Stimulated activated CD8-positive, alpha-beta memory T cell treated with anti-CD3 and anti-CD28 coated beads, Interleukin-15, amount 100 ng/mL, for 4 hours (primary cell): ENCODE measurements around the gene DCANP1.

ENCODE experiments used
- DNase-seq, 2 donors: peaks; one replicate each; pipeline ENCODE4 v3.0.0-alpha.2; 2020; ENCODE audit warnings: low read depth in 2 of 2

The DCANP1 gene

DNA sequence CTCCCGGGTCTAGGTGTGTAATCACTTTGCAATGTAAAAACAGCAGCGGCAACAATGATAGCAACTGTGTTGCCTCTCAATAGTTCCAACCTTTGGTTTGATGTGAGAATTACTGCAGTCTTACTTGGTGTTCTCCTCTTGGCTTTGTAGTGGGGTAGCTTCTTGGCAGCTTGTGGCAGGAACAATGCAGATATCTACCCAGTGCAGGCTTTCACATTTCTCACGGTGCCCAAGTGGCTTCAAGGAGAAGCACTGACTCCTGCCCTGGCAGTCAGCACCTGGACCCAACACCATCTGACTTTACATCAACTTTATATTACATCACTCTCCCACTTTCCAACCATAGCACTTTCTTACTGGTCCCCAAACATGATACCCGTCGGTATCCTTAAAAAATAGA, 33.4 kb upstream of the DCANP1 start:
- no peak for DNase-seq

GRCh38 chr5:135478938-135479337, 31.8 kb upstream of the DCANP1 start:
- no peak for DNase-seq

DNA sequence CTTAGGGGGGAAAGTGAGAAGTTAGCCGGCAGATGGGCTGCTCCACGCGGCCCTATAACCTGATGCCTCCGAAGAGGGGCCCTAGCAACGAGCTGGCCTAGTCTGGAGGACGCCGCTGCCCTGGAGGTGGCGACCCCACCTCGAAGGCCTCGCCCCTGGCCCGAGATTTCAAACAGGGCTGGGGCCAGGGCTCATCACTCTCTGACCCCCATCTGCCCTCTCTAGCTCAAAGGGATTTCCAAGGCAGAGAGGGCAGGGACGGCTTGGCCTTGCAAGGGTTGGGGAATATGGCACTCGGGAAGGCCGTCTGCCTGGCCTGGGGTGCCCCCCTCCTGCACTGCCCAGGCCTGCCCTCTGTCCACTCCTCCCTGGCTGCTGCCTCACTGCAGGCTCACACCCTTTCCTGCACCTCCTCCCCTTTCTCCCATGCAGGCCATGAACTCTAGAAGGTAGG, 30.5 kb upstream of the DCANP1 start:
- DNase-seq = no peak

DNA sequence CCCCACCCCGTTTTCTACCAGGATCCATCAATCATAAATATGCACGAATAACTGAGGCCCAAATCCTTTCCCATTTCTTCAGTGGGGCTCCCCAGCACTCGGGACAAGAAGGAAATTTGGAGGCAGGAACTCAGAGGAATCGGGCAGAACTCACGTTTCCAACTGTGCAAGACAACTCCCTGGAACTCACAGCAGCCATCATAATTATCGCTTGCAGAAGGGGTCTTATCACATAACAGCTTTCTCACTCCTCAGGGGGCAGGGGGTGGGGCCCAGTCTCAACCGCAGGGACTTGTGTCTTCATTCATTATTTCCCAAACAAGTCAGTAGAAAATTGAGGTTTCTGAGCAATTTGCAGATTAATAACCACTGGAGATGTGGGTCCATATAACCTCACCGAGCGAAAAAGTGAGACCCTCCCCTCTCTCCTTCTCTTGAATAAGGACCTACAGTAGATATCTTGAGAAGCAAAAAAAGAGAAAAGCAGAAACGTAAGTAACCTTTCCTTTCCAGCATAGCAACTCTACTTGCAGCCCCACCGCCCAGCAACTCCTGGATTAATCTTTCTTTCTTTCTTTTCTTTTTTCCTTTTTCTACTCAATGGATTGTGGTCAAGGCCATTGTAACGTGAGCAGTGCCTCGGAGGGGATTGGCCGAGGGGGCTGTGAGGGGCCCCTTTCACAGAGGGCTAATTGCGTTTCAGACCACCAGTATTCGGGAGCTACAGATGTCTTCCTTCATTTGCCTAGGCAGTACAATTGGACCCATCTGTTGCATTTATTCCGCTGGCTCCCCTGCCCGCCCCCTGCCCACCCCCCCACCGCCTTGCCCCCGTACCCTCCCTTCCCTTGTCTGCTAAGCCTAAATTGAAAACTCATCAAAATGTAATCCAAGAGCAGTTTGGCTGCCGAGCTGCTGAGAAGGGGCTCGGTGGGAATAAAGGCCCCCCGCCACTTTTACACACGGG, 29.8 kb upstream of the DCANP1 start:
- no peak for DNase-seq

DNA sequence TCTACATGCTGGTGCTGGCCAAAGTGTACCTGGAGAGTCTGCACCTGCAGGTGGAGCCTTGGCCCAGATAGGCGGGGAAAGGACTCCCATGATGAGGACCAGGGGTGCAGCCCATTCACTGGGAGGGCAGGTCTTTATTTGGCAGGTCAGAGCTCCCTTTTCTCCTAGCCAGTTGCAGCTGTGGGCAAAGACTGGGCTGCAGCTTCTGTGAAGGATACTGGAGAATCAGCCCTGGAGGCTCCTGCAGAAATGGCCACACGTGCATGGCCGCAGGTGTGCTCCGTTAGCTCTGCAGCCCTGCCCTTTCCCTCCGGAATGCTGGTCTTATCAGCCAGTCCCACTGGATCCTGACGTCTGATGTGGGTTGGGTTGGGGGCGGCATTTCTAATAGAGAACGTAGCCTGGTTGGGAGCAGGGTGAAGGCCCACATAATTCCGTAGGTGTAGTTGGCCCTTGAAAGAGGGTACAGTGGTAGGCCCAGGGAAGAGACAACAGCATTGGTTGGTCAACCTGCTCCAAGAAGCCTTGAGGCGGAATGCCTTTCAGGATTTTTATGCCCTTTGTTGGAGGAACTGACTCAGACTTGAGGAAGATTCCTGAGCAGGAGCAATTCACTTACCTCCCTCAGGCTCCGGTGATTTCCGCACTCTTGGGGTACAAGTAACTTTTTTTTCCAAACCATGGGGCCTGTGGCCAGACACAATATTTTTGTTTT, 27.0 kb upstream of the DCANP1 start:
- no peak for DNase-seq

DNA sequence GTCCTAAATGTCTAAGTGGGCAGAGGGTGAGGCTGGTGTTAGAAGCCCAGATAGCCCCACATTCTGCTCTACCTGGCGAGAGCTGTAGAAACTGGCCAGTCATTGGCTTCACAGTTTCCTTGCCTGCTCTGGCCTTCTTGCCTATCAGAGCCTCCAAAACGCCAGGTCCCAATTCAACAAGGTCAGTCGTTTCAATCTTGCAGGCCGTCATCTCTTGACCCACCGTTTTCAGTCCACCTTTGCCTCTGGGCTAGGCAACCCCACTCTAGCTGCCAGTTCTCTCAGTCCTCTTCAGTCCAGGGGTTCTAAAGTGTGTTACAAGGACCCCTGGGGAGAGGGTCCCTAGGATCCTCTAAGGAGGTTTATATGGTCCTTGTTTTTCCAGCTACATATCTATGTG, 25.0 kb upstream of the DCANP1 start:
- no peak for DNase-seq

GRCh38 chr5:135471726-135472125, 24.6 kb upstream of the DCANP1 start:
- DNase-seq = no peak

DNA sequence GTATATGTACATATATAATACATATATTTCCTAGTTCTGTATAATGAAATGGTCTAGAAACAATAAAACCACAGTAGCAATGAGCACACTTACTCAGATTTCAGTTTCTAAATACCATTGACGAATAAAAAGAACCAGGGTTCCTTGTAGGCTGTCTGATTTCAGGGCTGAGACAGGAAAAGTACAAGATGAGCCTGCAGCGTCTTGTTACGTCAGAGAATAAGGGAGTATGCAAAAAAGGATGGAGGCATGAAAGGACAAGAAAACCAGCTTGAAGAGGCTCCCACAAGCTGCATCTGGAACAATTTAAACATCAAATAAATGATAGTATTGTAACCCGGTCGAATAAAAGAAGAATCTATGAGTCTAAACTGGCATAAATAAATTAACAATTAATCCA, 22.8 kb upstream of the DCANP1 start:
- DNase-seq = no peak

DNA sequence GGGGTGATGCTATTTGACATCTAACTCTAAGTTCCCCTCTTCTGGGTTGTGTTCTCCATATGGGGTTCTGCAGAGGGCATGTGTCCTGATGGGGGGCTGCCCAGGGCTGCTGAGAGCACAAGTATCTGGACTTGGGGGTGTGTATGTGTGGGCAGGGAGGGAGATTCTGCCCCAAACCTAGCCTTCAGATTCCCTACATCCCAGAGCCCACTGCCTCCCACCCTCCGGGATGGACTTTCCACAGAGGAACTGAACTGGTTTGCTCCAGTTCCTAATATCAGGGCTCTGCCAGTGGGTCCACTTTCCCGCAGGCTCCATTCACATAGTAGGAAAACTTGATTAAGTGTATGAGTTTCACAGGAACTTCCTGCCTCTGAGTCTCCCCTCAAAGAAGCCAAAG, 21.4 kb upstream of the DCANP1 start:
- no peak for DNase-seq

DNA sequence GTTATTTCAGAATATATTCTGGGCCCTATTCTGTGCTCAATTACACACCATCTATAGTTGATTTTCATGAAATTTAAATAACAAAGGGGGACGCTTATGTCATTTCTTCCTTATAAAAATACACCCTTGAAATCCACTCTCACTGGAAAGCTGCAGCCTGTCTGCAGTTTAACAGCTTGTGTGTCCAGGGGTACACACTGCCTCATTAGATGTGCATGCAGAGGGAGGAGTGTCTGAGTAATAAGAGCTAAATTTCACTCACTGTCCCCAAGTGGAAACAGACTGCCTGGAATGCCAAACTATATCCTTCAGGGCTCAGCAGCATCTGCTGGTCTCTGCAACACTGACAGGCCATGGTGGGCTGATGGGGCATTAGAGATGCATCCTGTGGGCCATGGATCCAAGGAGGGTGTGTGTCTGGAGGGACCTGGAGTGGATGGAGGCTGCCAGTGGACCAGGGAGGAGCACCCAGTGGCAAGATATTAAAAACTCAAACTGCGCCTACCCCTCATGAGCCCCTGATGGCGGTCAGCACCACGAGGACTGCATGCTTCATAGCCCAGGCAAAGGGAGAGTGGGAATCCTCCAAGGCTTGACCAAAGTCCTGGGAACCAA, 20.8 kb upstream of the DCANP1 start:
- no peak for DNase-seq

DNA sequence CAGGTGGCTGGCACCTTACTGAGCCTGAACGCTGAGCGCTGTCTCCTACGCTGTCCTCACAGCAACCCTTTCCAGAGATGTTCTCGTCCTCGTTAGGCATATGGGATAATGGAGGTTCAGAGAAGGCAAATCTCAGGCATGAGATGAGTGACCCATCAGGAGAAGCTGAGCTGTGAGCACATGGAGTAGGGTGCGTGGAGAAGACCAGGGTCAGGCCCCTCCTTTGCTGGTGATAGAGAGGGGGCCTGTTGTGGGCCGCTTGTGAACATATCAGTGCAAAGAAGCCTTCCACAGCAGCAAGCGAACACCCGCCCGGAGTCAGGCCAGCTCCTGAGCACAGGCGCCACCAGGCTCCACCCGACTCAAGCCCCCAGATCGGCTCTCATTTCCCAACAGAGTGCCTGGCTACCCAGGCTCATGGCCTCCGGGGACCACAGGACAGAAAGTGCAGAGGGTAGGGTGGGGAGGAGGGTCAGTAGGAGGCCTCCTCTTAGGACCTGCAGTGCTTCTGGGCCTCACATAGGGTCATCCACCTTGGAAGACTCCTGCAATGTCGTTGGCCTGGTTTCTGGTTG, 20.0 kb upstream of the DCANP1 start:
- no peak for DNase-seq

DNA sequence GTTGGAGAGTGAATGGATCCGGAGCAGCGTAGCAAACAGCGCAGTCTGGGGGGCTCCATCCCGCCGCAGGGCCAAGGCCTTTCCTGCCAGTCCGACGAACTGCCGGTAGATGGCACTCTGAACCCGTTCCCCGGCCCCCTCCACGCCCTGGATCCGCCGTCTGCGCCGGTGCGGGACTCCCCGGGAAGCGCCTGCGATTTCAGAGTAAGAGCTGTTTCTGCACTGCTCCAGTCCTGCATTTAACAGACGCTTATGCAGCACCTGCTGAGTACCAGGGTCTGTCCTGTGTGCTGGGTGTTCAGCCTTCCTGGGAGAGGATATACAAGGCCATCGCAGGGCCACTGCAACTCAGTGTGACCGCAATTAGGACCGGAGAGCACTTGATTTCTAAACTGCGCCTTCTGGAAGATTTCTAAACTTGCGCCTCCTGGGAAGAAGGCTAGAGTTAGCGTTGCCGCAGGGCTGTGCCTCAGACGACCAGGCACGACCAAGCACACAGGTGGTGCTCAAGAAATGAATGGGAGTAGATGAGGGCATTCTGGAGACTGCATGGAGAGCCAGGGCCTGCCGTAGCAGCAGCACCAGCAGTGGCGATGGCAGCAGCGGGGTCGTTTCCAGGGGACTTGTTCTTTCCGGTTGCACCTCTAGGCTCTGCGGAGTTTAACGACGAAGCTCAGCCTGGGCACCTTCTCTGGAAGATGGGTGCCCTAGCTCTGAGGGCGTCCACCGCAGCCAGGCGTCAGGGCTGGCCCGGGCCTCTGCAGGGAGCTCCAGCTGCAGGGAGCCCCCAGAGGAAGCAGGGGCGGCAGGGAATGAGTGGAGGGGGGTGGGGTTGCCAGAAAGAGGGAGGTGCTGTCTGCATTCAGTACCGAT, 19.3 kb upstream of the DCANP1 start:
- peak; percentile 17 to 28 for DNase-seq

DNA sequence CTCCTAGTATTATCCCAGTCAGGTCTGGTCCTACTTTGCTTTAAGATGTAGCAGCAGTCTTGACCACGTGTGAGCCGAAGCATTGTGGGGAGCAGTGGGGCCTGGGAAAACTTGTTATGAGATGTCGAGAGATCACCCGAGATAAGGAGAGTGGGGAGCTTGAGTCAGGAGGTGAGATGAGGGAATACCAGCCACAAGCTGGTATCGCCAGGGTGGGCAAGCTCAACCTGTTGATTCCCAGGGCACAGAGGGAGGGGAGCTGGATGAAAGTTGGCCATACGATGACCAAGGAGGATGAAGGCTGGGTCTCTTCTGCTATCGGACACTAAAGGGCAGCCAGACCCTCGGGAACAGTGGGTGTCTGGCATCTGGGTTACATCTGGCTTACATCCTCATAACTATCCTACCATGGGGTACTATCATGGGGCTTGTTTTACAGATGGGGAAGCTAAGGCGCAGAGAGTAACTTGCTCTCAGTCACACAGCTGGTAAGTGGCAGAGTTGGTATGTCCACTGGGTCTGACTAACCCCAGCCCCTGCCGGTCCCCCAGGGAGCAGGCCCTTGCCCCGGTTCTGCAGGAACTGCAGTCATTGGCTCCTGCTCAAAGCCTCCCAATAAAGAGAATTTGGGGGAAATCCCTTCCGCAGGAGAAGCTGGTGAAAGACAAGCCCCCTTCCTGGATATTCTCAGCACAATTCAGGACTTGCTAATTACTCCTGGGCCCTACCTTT, 18.4 kb upstream of the DCANP1 start:
- DNase-seq = no peak

DNA sequence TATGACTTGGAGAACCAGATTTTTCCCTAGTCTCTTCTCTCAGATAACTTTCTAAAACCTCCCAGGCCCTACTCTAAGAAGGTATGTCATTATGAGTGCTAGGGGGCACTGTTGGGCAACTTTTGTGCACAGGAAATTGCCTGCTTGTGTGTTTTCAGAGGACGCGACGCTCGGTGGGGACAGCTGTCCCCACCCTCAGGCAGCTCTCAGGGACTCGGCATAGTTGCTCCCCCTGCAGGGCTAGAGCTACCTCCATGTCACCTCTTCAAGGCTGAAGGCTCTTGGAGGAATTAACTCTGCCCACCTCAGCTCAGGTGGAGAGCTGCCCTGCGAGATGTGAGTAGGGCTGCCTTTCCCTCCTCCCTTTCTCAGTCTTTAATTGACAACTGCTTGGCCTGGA, 15.2 kb upstream of the DCANP1 start:
- no peak for DNase-seq

- DNase-seq = no peak
These were observed 14.5 kb upstream of the DCANP1 start for GRCh38 chr5:135461481-135462151.

GRCh38 chr5:135460246-135461033, 13.3 kb upstream of the DCANP1 start:
- no peak for DNase-seq

GRCh38 chr5:135458921-135459331, 11.8 kb upstream of the DCANP1 start:
- no peak for DNase-seq

GRCh38 chr5:135458356-135458755, 11.2 kb upstream of the DCANP1 start:
- DNase-seq = no peak

GRCh38 chr5:135457424-135458071, 10.4 kb upstream of the DCANP1 start:
- no peak for DNase-seq
